Astrocyte of the cerebellum (primary cell): ENCODE data around the gene ZNF318.

ENCODE experiments used
- DNase-seq: peaks from one replicate; pipeline ENCODE4 v3.0.0-alpha.2; 2011; ENCODE audit warnings: low read depth
- H3K4me3 ChIP-seq: 2 replicates; pipeline ENCODE4 v1.5.1; 2011; ENCODE audit warnings: mild to moderate bottlenecking, low read depth, low read length, moderate library complexity
- CTCF ChIP-seq: IDR thresholded peaks from 2 replicates; pipeline ENCODE4 v1.5.1; 2012; ENCODE audit warnings: low read length, low read depth, moderate library complexity, mild to moderate bottlenecking; ENCODE audit errors: missing control alignments
- in situ Hi-C: cut with HindIII; loops from 2 replicates; pipeline ENCODE4 v1.10.0; 2017; ENCODE audit warnings: low sequenced_read_pairs

The ZNF318 gene

GRCh38 chr6:43408259-43408658 is 38.8 kb upstream of the ZNF318 start:
- TF ChIP-seq CTCF: no peak
- no peak overlapping the region for H3K4me3 ChIP-seq
- in situ Hi-C loops: no loop called here

GRCh38 chr6:43407296-43407695 is 37.8 kb upstream of the ZNF318 start:
- DNase-seq: no peak
- no peak overlapping the region for H3K4me3 ChIP-seq
- no peak for TF ChIP-seq CTCF
- in situ Hi-C loops: no loop called here

More at GRCh38 chr6:43408259-43408658, 38.8 kb upstream of the ZNF318 start:
- no peak for DNase-seq

- no peak overlapping the region for H3K4me3 ChIP-seq
- no peak for TF ChIP-seq CTCF
- DNase-seq: no peak
- in situ Hi-C loops: no loop called here
Observed at GRCh38 chr6:43405354-43405753, 35.9 kb upstream of the ZNF318 start.

GRCh38 chr6:43402820-43403219 is 33.4 kb upstream of the ZNF318 start:
- no peak overlapping the region for H3K4me3 ChIP-seq
- DNase-seq: no peak
- peak; percentile 11 for TF ChIP-seq CTCF
- in situ Hi-C loops: no loop called here

- DNase-seq: no peak
- no peak overlapping the region for H3K4me3 ChIP-seq
- TF ChIP-seq CTCF: no peak
- in situ Hi-C loops: no loop called here
Observed at GRCh38 chr6:43401730-43402129, 32.3 kb upstream of the ZNF318 start.

- H3K4me3 ChIP-seq: no peak overlapping the region
- in situ Hi-C loops: no loop called here
- DNase-seq: no peak
- TF ChIP-seq CTCF: no peak
Observed at GRCh38 chr6:43399932-43400487, 30.6 kb upstream of the ZNF318 start.
